ENCODE measurements around the gene ARAP2.

Gene ARAP2

DNA sequence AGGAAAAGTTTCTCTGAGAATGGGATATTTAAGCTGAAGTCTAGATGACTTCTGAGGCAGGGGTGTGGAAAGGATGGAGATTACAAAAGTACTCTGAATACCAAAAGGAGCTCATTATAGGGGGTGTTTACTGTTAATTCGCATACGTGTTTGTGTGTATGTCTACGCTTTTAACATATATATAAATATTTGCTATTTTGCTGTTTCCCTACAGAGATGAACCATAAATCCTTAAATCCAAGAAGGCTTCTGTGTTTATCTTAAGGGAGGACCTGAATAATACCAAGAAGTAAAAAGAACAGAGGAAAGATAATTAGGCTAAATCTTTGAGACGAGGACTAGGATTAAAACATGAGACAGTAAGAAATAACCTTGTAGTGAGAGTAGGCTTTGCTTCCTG, 166.0 kb downstream of the ARAP2 start:
- no peak overlapping the region for H3K27ac ChIP-seq (ENCODE audit: insufficient read depth in 1 of 2, low read depth in 1 of 2, low read length in 2 of 2, poor library complexity in 1 of 2, severe bottlenecking in 2 of 2)
- H3K36me3 ChIP-seq (ENCODE audit: control insufficient read depth in 4 of 4, insufficient read depth in 4 of 4, low read length in 3 of 4): peaks cover 4 to 44% (median 33%) of the 10 kb centered on the region in 4 experiments
- no peaks in the 10 kb centered on the region for H3K27me3 ChIP-seq (replicated peaks in 2 of 5; ENCODE audit: control insufficient read depth in 4 of 5, insufficient read depth in 5 of 5, low read length in 4 of 5)
- DNase-seq: no peak
- ChIA-PET POLR2A (no interaction called here), CTCF (no interaction called here)
- no CpG with 5 or more reads among the region's 4 CpGs for WGBS (ENCODE audit: insufficient coverage)
- no peaks in the 10 kb centered on the region for H3K4me1 ChIP-seq (ENCODE audit: control extremely low read depth in 1 of 4, control insufficient read depth in 4 of 4, insufficient read depth in 4 of 4, low read length in 3 of 4)
- H3K9me3 ChIP-seq (ENCODE audit: control extremely low read depth in 1 of 5, control insufficient read depth in 4 of 5, insufficient read depth in 2 of 5, low read depth in 1 of 5, low read length in 4 of 5): no peaks in the 10 kb centered on the region
- no peak overlapping the region for H3K4me3 ChIP-seq (ENCODE audit: control insufficient read depth in 1 of 7, extremely low read depth in 1 of 7, insufficient read depth in 4 of 7, low read depth in 2 of 7, low read length in 6 of 7)

DNA sequence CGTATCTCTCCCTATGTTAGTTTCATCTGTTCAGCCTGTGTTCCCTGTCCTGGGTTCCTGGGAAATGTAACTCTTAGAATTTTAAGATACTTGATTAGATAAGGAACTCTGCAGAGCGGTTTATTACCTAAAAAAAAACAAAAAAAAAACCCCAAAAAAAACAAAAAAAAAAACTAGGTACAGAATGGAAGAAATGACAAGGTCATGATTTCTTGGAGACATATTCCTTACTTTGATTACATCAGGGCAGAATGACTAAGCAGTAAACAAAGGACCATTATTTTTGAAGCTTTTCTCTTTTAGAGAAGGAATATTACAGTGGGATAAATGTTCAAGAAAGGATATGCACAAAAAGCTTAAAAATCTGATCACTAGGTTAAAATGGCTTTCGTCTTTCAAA, 171.8 kb downstream of the ARAP2 start:
- Histone ChIP-seq H3K4me1 (ENCODE audit: control extremely low read depth in 1 of 4, control insufficient read depth in 4 of 4, insufficient read depth in 4 of 4, low read length in 3 of 4) (no peaks in the 10 kb centered on the region), H3K9me3 (ENCODE audit: control extremely low read depth in 1 of 5, control insufficient read depth in 4 of 5, insufficient read depth in 2 of 5, low read depth in 1 of 5, low read length in 4 of 5) (no peaks in the 10 kb centered on the region), H3K36me3 (ENCODE audit: control insufficient read depth in 4 of 4, insufficient read depth in 4 of 4, low read length in 3 of 4) (peaks cover 9 to 34% (median 21%) of the 10 kb centered on the region in 4 experiments), H3K4me3 (ENCODE audit: control insufficient read depth in 1 of 7, extremely low read depth in 1 of 7, insufficient read depth in 4 of 7, low read depth in 2 of 7, low read length in 6 of 7) (no peak overlapping the region), H3K27ac (ENCODE audit: insufficient read depth in 1 of 2, low read depth in 1 of 2, low read length in 2 of 2, poor library complexity in 1 of 2, severe bottlenecking in 2 of 2) (no peak overlapping the region), H3K27me3 (replicated peaks in 2 of 5; ENCODE audit: control insufficient read depth in 4 of 5, insufficient read depth in 5 of 5, low read length in 4 of 5) (no peaks in the 10 kb centered on the region)
- DNase-seq: no peak
- CTCF ChIA-PET: no interaction called here
- POLR2A ChIA-PET: no interaction called here
- 100% methylated on average over 2 of the region's 3 CpGs for WGBS (ENCODE audit: insufficient coverage)

GRCh38 chr4:36067116-36067515, 177.2 kb downstream of the ARAP2 start:
- DNase-seq: peak in 2 of 3 donors; percentile 5 to 12
- 33% methylated on average over 1 of the region's 2 CpGs for WGBS (ENCODE audit: insufficient coverage)

GRCh38 chr4:36065274-36065871, 178.9 kb downstream of the ARAP2 start:
- WGBS (ENCODE audit: insufficient coverage): 100% methylated on average over 1 of the region's 1 CpG
- Histone ChIP-seq H3K4me1 (ENCODE audit: control extremely low read depth in 1 of 4, control insufficient read depth in 4 of 4, insufficient read depth in 4 of 4, low read length in 3 of 4) (peaks cover 0 to 2% (median 0%) of the 10 kb centered on the region in 4 experiments), H3K9me3 (ENCODE audit: control extremely low read depth in 1 of 5, control insufficient read depth in 4 of 5, insufficient read depth in 2 of 5, low read depth in 1 of 5, low read length in 4 of 5) (no peaks in the 10 kb centered on the region), H3K27ac (ENCODE audit: insufficient read depth in 1 of 2, low read depth in 1 of 2, low read length in 2 of 2, poor library complexity in 1 of 2, severe bottlenecking in 2 of 2) (no peak overlapping the region), H3K36me3 (ENCODE audit: control insufficient read depth in 4 of 4, insufficient read depth in 4 of 4, low read length in 3 of 4) (peaks cover 3 to 26% (median 16%) of the 10 kb centered on the region in 4 experiments), H3K27me3 (replicated peaks in 2 of 5; ENCODE audit: control insufficient read depth in 4 of 5, insufficient read depth in 5 of 5, low read length in 4 of 5) (no peaks in the 10 kb centered on the region), H3K4me3 (ENCODE audit: control insufficient read depth in 1 of 7, extremely low read depth in 1 of 7, insufficient read depth in 4 of 7, low read depth in 2 of 7, low read length in 6 of 7) (no peak overlapping the region)
- DNase-seq: no peak
- ChIA-PET CTCF (interaction anchor here (0.9 to 1.1 kb wide), 2 partner anchors 19 to 32 kb away, joined by 3 read pairs; no protein-coding TSS in a partner anchor), POLR2A (no interaction called here)

More at GRCh38 chr4:36067116-36067515, 177.2 kb downstream of the ARAP2 start:
- Histone ChIP-seq H3K4me1 (ENCODE audit: control extremely low read depth in 1 of 4, control insufficient read depth in 4 of 4, insufficient read depth in 4 of 4, low read length in 3 of 4) (peaks cover 0 to 2% (median 0%) of the 10 kb centered on the region in 4 experiments), H3K4me3 (ENCODE audit: control insufficient read depth in 1 of 7, extremely low read depth in 1 of 7, insufficient read depth in 4 of 7, low read depth in 2 of 7, low read length in 6 of 7) (no peak overlapping the region), H3K36me3 (ENCODE audit: control insufficient read depth in 4 of 4, insufficient read depth in 4 of 4, low read length in 3 of 4) (peaks cover 6 to 31% (median 20%) of the 10 kb centered on the region in 4 experiments), H3K9me3 (ENCODE audit: control extremely low read depth in 1 of 5, control insufficient read depth in 4 of 5, insufficient read depth in 2 of 5, low read depth in 1 of 5, low read length in 4 of 5) (no peaks in the 10 kb centered on the region), H3K27ac (ENCODE audit: insufficient read depth in 1 of 2, low read depth in 1 of 2, low read length in 2 of 2, poor library complexity in 1 of 2, severe bottlenecking in 2 of 2) (no peak overlapping the region), H3K27me3 (replicated peaks in 2 of 5; ENCODE audit: control insufficient read depth in 4 of 5, insufficient read depth in 5 of 5, low read length in 4 of 5) (no peaks in the 10 kb centered on the region)
- ChIA-PET POLR2A (no interaction called here), CTCF (interaction anchor here (0.7 kb wide), 1 partner anchor 1791 kb away, joined by 3 read pairs; no protein-coding TSS in a partner anchor)

DNA sequence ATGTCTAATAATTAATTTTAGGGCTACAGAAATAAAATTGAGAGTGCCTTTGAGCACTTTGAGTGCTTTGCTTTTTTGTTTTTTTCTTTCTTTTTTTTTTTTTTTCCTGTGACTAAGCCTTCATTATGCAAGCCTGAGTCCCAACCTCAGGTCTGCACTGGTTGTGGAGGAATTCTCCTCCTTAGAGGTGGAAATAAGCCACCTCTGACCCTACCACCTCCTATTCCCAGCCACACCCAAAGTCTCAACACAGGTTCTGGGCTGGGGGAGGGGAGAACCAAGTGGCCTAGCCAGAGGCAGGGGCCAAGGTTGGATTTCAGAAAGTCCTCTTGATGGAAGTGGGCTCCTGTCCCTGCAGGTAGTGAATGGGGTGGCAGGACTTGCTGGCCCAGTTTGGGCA, 180.2 kb downstream of the ARAP2 start:
- CTCF ChIA-PET: no interaction called here
- Histone ChIP-seq H3K4me3 (ENCODE audit: control insufficient read depth in 1 of 7, extremely low read depth in 1 of 7, insufficient read depth in 4 of 7, low read depth in 2 of 7, low read length in 6 of 7) (no peak overlapping the region), H3K27ac (ENCODE audit: insufficient read depth in 1 of 2, low read depth in 1 of 2, low read length in 2 of 2, poor library complexity in 1 of 2, severe bottlenecking in 2 of 2) (no peak overlapping the region), H3K27me3 (replicated peaks in 2 of 5; ENCODE audit: control insufficient read depth in 4 of 5, insufficient read depth in 5 of 5, low read length in 4 of 5) (no peaks in the 10 kb centered on the region), H3K4me1 (ENCODE audit: control extremely low read depth in 1 of 4, control insufficient read depth in 4 of 4, insufficient read depth in 4 of 4, low read length in 3 of 4) (peaks cover 0 to 2% (median 0%) of the 10 kb centered on the region in 4 experiments), H3K36me3 (ENCODE audit: control insufficient read depth in 4 of 4, insufficient read depth in 4 of 4, low read length in 3 of 4) (peaks cover 3 to 17% (median 13%) of the 10 kb centered on the region in 4 experiments), H3K9me3 (ENCODE audit: control extremely low read depth in 1 of 5, control insufficient read depth in 4 of 5, insufficient read depth in 2 of 5, low read depth in 1 of 5, low read length in 4 of 5) (no peaks in the 10 kb centered on the region)
- POLR2A ChIA-PET: no interaction called here
- DNase-seq: no peak

DNA sequence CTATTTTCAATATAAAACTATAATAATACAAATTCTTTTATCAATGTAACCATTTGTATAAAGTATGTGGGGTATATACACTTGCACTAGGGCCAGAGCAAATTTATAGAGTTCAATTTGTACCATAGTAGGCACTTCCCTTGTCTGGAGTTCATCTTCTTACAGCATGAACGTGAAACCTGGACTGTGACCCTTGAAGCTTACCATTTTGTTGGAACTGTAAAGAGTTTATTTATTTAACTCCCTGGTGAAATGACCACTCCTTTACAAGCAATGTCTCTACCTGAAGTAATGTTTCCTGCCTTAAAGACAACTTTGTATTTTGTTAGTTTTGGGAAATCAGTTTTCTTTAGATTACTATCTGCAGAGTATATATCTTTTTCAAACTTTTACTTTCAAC, 188.2 kb downstream of the ARAP2 start:
- no peaks in the 10 kb centered on the region for H3K36me3 ChIP-seq (ENCODE audit: control insufficient read depth in 4 of 4, insufficient read depth in 4 of 4, low read length in 3 of 4)
- no peaks in the 10 kb centered on the region for H3K9me3 ChIP-seq (ENCODE audit: control extremely low read depth in 1 of 5, control insufficient read depth in 4 of 5, insufficient read depth in 2 of 5, low read depth in 1 of 5, low read length in 4 of 5)
- no peak overlapping the region for H3K27ac ChIP-seq (ENCODE audit: insufficient read depth in 1 of 2, low read depth in 1 of 2, low read length in 2 of 2, poor library complexity in 1 of 2, severe bottlenecking in 2 of 2)
- ChIA-PET CTCF (no interaction called here), POLR2A (no interaction called here)
- H3K4me1 ChIP-seq (ENCODE audit: control extremely low read depth in 1 of 4, control insufficient read depth in 4 of 4, insufficient read depth in 4 of 4, low read length in 3 of 4): no peaks in the 10 kb centered on the region
- H3K27me3 ChIP-seq (replicated peaks in 2 of 5; ENCODE audit: control insufficient read depth in 4 of 5, insufficient read depth in 5 of 5, low read length in 4 of 5): no peaks in the 10 kb centered on the region
- WGBS (ENCODE audit: insufficient coverage): no CpG with 5 or more reads among the region's 1 CpG
- no peak for DNase-seq
- no peak overlapping the region for H3K4me3 ChIP-seq (ENCODE audit: control insufficient read depth in 1 of 7, extremely low read depth in 1 of 7, insufficient read depth in 4 of 7, low read depth in 2 of 7, low read length in 6 of 7)

DNA sequence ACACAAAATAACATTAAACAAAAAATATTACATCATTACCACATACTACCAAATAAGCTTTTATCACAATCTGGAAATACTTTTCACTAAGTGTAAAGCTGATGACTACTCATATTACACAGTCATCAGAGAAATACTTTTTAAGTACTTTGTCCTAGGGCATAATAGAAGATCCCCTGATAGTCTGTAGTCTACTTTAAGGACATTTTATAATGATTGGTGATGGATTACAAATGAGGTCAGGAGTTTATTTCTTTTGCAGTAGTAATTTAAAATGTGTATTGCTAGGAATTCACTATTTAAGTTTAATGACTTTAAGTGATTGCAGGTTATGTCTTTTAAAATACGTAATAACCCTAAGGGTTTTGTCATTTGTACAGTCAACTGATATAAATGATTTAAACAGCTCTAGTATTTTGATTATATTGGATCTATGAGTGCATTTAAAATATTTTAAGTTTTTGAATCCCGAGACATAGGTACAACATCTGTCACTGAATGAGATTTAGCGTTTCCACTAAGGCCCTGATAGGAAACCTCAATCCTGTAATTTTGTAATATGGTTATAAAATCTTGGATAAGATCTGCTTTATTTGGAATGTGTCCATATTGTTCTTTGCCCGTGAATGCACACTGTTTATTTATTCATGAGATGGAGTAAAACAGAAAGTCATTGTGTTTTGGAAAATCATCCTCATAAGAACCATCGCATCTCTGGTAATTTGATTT, 189.5 kb downstream of the ARAP2 start:
- Histone ChIP-seq H3K4me3 (ENCODE audit: control insufficient read depth in 1 of 7, extremely low read depth in 1 of 7, insufficient read depth in 4 of 7, low read depth in 2 of 7, low read length in 6 of 7) (no peak overlapping the region), H3K36me3 (ENCODE audit: control insufficient read depth in 4 of 4, insufficient read depth in 4 of 4, low read length in 3 of 4) (no peaks in the 10 kb centered on the region), H3K27me3 (replicated peaks in 2 of 5; ENCODE audit: control insufficient read depth in 4 of 5, insufficient read depth in 5 of 5, low read length in 4 of 5) (no peaks in the 10 kb centered on the region), H3K9me3 (ENCODE audit: control extremely low read depth in 1 of 5, control insufficient read depth in 4 of 5, insufficient read depth in 2 of 5, low read depth in 1 of 5, low read length in 4 of 5) (no peaks in the 10 kb centered on the region), H3K4me1 (ENCODE audit: control extremely low read depth in 1 of 4, control insufficient read depth in 4 of 4, insufficient read depth in 4 of 4, low read length in 3 of 4) (no peaks in the 10 kb centered on the region), H3K27ac (ENCODE audit: insufficient read depth in 1 of 2, low read depth in 1 of 2, low read length in 2 of 2, poor library complexity in 1 of 2, severe bottlenecking in 2 of 2) (no peak overlapping the region)
- DNase-seq: no peak
- ChIA-PET POLR2A (no interaction called here), CTCF (no interaction called here)
- WGBS (ENCODE audit: insufficient coverage): 100% methylated on average over 3 of the region's 5 CpGs
